Mesothelial cell of epicardium (in vitro differentiated cells): ENCODE measurements around the gene SPTBN1. TPM values are rescaled to one million over a fixed set of nuclear protein-coding genes. Genes with fewer than 3 reads are reported as not detected.

ENCODE experiments used
- DNase-seq, 2 experiments: peaks; one replicate each; pipeline ENCODE4 v3.0.0; 2021; ENCODE audit warnings: low spot score in 2 of 2; ENCODE audit not compliant: unreplicated experiment in 2 of 2
- H3K27ac Mint-ChIP-seq: 2 replicates; pipeline ENCODE4 v1.8.0; 2021; ENCODE audit warnings: mixed read lengths
- H3K27me3 Mint-ChIP-seq: 2 replicates; pipeline ENCODE4 v1.8.0; 2021; ENCODE audit warnings: low read depth, mixed read lengths
- H3K36me3 Mint-ChIP-seq: 2 replicates; pipeline ENCODE4 v1.8.0; 2021; ENCODE audit warnings: mixed read lengths
- H3K4me1 Mint-ChIP-seq: 2 replicates; pipeline ENCODE4 v1.8.0; 2021; ENCODE audit warnings: mixed read lengths
- H3K4me3 Mint-ChIP-seq: 2 replicates; pipeline ENCODE4 v1.8.0; 2021; ENCODE audit warnings: mild to moderate bottlenecking, moderate library complexity, mixed read lengths
- H3K9me3 Mint-ChIP-seq: 2 replicates; pipeline ENCODE4 v1.8.0; 2021; ENCODE audit warnings: mixed read lengths
- total RNA-seq: library from RNA; stranded (reverse); gene quantifications from 3 replicates; pipeline ENCODE4 v1.2.1, GENCODE V29; 2021
- TF ChIP-seq, protein P1 (sequence below): fragments of 200-600 bp; sonication (generic); IDR thresholded peaks from one replicate; pipeline ENCODE4 v1.5.0; 2021; ENCODE audit warnings: antibody characterized with exemption; ENCODE audit not compliant: unreplicated experiment

The SPTBN1 gene
- total RNA-seq, 1 donor from 2014 or later: 281 TPM

DNA sequence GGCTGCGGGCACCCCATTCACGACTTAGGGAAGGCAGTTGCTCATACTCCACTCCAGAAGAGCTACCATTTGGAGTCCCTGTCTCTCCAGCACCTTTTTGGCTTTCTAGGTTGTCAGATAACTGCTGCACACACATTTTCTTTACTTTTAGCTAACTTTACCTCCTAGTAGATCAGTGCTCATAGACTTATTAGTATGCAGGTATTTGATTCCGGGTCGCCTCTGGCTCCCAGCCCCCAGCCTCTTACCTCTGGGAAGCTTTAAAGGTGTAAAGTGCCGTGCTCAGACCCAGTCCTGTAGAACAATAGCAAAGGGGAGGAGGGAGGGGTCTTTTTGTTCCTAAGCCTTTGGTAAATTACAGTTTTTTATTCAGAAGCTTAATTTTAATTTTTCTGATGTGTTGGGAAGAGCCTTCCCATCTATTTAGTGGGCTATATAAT, 102.9 kb downstream of the SPTBN1 start:
- no peaks in the 10 kb centered on the region for H3K9me3 Mint-ChIP-seq
- H3K4me3 Mint-ChIP-seq: peak overlapping the region; percentile 92
- H3K27ac Mint-ChIP-seq: peak overlapping the region; percentile 97
- no peak for DNase-seq
- H3K36me3 Mint-ChIP-seq: no peaks in the 10 kb centered on the region
- TF ChIP-seq, protein P1, sequence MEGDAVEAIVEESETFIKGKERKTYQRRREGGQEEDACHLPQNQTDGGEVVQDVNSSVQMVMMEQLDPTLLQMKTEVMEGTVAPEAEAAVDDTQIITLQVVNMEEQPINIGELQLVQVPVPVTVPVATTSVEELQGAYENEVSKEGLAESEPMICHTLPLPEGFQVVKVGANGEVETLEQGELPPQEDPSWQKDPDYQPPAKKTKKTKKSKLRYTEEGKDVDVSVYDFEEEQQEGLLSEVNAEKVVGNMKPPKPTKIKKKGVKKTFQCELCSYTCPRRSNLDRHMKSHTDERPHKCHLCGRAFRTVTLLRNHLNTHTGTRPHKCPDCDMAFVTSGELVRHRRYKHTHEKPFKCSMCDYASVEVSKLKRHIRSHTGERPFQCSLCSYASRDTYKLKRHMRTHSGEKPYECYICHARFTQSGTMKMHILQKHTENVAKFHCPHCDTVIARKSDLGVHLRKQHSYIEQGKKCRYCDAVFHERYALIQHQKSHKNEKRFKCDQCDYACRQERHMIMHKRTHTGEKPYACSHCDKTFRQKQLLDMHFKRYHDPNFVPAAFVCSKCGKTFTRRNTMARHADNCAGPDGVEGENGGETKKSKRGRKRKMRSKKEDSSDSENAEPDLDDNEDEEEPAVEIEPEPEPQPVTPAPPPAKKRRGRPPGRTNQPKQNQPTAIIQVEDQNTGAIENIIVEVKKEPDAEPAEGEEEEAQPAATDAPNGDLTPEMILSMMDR: no peak
- peaks cover 58% of the 10 kb centered on the region for H3K4me1 Mint-ChIP-seq
- no peaks in the 10 kb centered on the region for H3K27me3 Mint-ChIP-seq

DNA sequence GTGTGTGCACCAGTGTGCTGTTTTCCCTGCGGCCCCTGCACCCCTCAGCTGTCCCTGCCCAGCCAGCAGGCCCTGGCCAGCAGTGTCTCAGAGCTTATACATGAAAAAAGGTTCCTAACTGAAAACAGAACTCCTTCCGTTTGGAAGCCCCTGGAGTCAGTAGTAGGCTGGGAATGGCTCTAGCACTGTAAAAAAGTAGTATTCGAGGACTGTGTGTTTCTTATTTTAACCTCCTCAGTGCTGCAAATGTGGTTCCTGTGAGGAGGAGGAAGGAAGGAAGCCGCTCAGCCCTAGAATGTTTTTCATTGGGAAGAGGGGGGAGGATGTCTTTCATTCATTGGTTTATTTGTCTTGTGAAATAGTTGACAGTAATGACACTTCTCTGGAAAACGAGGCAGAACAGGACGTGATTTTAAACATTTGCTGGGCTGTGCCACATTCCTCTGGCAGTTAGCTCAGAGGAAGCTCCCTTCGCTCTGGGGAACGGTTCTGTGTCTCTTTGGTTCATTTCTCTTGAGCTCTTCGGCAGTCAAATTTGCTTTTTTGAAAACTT, 103.5 kb downstream of the SPTBN1 start:
- no peak for DNase-seq
- H3K9me3 Mint-ChIP-seq: no peaks in the 10 kb centered on the region

DNA sequence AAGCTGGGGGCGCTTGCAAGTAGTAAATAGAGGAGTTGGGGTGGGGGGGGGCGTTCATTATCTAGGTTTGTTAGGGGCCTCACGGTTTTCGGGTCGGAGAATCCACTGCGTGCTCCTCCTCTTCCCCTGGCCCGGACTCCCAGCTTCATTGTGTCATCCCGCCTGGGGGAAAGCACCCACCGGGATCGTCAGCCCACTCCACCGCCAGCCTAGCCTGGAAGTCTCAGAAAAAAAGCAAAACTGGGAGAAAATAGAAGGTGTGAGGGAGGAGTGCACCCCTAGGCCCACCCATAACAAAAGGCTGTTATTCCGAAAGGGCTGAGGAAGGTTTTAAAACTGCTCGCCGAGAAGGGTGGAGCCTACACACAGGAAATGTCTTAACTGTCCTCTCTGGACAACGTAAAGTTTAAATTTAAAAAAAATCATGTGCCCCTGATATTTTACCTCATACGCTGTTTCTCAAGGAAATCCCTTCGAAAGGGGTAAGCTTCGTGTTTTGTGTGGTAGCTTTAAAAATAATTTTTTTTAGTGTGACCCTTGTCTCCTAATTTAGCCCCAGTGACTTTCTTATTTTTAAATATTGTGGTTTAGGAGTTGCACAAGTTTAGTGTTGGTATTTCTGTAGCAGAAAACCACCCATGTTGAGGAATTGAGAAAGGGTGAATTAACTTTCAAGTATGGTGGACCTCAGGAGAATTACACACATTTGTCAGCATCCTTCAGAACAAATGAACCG, 104.2 kb downstream of the SPTBN1 start:
- Mint-ChIP-seq H3K27me3 (no peaks in the 10 kb centered on the region), H3K9me3 (no peaks in the 10 kb centered on the region), H3K27ac (peak overlapping the region; percentile 97), H3K4me1 (peaks cover 68% of the 10 kb centered on the region), H3K4me3 (peak overlapping the region; percentile 92), H3K36me3 (no peaks in the 10 kb centered on the region)
- no peak for DNase-seq
- TF ChIP-seq, protein P1: no peak

More for the DNA sequence above, 103.5 kb downstream of the SPTBN1 start:
- peak overlapping the region; percentile 97 for H3K27ac Mint-ChIP-seq
- H3K27me3 Mint-ChIP-seq: no peaks in the 10 kb centered on the region
- H3K36me3 Mint-ChIP-seq: no peaks in the 10 kb centered on the region
- H3K4me1 Mint-ChIP-seq: peaks cover 64% of the 10 kb centered on the region
- peak overlapping the region; percentile 92 for H3K4me3 Mint-ChIP-seq
- TF ChIP-seq, protein P1: no peak

DNA sequence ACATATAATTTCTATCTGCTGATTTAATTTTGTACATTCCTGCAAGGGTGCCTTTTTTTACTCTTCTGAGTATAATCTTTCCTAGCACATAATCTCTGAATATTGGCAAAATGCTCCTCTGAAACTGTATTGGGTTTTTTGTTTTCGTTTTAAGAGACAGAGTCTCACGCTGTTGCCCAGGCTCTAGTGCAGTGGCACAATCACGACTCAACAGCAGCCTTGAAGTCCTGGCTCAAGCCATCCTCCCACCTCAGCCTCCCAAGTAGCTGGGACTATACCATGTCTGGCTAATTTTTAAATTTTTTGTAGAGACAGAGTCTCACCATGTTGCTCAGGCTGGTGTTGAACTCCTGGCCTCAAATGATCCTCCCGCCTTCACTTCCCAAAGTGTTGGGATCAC, 104.9 kb downstream of the SPTBN1 start:
- H3K27me3 Mint-ChIP-seq: no peaks in the 10 kb centered on the region
- no peaks in the 10 kb centered on the region for H3K36me3 Mint-ChIP-seq
- peak overlapping the region; percentile 97 for H3K27ac Mint-ChIP-seq
- peak overlapping the region; percentile 92 for H3K4me3 Mint-ChIP-seq
- TF ChIP-seq, protein P1: no peak
- peaks cover 70% of the 10 kb centered on the region for H3K4me1 Mint-ChIP-seq
- H3K9me3 Mint-ChIP-seq: no peaks in the 10 kb centered on the region
- DNase-seq: no peak

DNA sequence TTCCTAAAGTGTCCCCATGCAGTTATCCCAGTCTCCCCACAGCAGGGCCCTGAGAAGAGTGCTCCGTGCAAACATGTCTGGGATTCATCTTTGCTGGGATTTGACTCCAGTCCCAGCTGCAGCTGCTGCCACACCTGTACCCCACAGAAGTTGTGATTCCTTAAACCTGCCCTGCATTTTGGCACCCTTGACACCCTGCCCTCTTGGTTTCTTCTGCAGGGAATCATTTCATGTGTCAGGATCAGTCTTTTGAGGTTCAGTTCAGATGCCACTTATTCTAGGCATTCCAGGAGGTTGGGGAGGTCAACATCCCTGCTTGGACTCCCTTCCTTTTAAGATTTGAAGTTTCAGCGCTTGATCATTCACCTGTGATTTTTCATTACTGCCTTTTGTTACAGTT, 108.3 kb downstream of the SPTBN1 start:
- Mint-ChIP-seq H3K27ac (no peak overlapping the region), H3K9me3 (no peaks in the 10 kb centered on the region), H3K4me3 (no peak overlapping the region), H3K4me1 (peaks cover 63% of the 10 kb centered on the region), H3K36me3 (no peaks in the 10 kb centered on the region), H3K27me3 (no peaks in the 10 kb centered on the region)
- DNase-seq: no peak
- TF ChIP-seq, protein P1: no peak
